ENCODE results near the gene RIMBP2.
"Not testable (repeated sequence)": the region's sequence is repeated elsewhere in the genome, so short reads cannot be mapped to it uniquely, and the experiment has no call there.

RIMBP2 gene

DNA sequence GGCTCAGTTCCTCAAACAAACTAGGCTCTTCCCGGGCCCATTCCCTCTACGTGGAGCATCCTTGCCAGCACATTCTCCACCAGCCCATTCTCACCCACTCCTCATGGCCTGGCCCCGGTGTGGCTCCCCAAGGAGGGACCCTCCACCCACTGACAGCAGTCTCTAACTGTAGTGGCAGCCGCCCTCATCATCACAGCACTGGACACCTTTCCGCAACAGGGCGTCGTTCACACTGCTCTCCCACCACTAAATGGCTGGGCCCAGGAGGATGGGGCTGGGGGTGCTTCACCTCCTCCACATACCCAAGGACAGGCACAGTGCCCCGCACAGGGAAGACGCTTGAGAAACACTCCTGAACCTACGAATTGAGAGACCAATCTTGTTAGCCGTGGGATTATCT lies 123.0 kb downstream of the RIMBP2 start:
- H3K36me3 ChIP-seq (ENCODE audit: control insufficient read depth, insufficient read depth, low read length): no peaks in the 10 kb centered on the region
- H3K27ac ChIP-seq (ENCODE audit: insufficient read depth, low read length, poor library complexity, severe bottlenecking): no peak overlapping the region
- no peak for DNase-seq
- no peaks in the 10 kb centered on the region for H3K4me1 ChIP-seq (ENCODE audit: control insufficient read depth, insufficient read depth, low read length, poor library complexity, severe bottlenecking)
- H3K27me3 ChIP-seq (replicated peaks; ENCODE audit: control insufficient read depth, insufficient read depth, low read length, poor library complexity, severe bottlenecking): no peaks in the 10 kb centered on the region
- H3K4me3 ChIP-seq (ENCODE audit: insufficient read depth, low read depth, low read length, poor library complexity, severe bottlenecking): no peak overlapping the region
- H3K9me3 ChIP-seq (ENCODE audit: control insufficient read depth, low read length): peaks cover 4% of the 10 kb centered on the region

DNA sequence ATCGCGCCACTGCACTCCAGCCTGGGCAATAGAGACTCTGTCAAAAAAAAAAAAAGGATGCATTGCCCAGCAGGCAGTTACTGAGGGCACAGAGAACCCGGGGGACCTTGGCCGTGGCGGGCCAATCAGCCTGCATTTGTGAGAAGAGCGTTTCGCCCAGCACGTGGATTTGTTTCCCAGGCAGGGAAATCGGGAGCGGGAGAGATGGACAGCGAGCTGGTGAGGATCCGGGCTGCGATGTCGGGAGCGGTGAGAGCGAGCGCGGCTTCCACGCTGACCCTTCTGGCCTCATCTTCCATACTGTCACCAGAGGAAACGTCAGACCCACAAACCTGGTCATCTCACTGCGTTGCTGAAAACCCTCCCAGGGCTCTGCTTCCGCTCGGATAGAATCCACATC lies 123.5 kb downstream of the RIMBP2 start:
- H3K4me3 ChIP-seq (ENCODE audit: insufficient read depth, low read depth, low read length, poor library complexity, severe bottlenecking): no peak overlapping the region
- DNase-seq: no peak
- H3K4me1 ChIP-seq (ENCODE audit: control insufficient read depth, insufficient read depth, low read length, poor library complexity, severe bottlenecking): no peaks in the 10 kb centered on the region
- H3K9me3 ChIP-seq (ENCODE audit: control insufficient read depth, low read length): peaks cover under 1% of the 10 kb centered on the region
- H3K27me3 ChIP-seq (replicated peaks; ENCODE audit: control insufficient read depth, insufficient read depth, low read length, poor library complexity, severe bottlenecking): no peaks in the 10 kb centered on the region
- no peak overlapping the region for H3K27ac ChIP-seq (ENCODE audit: insufficient read depth, low read length, poor library complexity, severe bottlenecking)
- no peaks in the 10 kb centered on the region for H3K36me3 ChIP-seq (ENCODE audit: control insufficient read depth, insufficient read depth, low read length)

DNA sequence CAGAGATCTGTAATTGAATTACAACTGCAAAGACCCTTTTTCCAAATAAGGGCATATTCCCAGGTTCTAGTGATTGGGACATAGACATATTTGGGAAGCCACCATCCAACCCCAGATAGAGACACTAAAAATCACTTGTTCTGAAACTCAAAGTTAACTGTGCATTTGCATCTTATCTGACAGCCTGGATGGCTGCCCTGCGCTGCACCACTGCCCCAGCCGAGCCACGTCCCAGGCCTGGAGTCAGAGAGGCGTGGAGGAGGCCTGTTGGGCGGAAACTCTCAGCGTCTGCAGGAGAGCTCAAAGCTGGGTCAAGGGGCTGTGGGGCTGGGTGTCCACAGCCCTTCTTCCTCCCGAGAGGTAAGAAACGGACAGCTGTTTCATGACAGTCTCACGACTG lies 124.4 kb downstream of the RIMBP2 start:
- DNase-seq: no peak
- no peaks in the 10 kb centered on the region for H3K4me1 ChIP-seq (ENCODE audit: control insufficient read depth, insufficient read depth, low read length, poor library complexity, severe bottlenecking)
- H3K36me3 ChIP-seq (ENCODE audit: control insufficient read depth, insufficient read depth, low read length): no peaks in the 10 kb centered on the region
- no peak overlapping the region for H3K4me3 ChIP-seq (ENCODE audit: insufficient read depth, low read depth, low read length, poor library complexity, severe bottlenecking)
- no peaks in the 10 kb centered on the region for H3K9me3 ChIP-seq (ENCODE audit: control insufficient read depth, low read length)
- no peaks in the 10 kb centered on the region for H3K27me3 ChIP-seq (replicated peaks; ENCODE audit: control insufficient read depth, insufficient read depth, low read length, poor library complexity, severe bottlenecking)
- H3K27ac ChIP-seq (ENCODE audit: insufficient read depth, low read length, poor library complexity, severe bottlenecking): no peak overlapping the region

DNA sequence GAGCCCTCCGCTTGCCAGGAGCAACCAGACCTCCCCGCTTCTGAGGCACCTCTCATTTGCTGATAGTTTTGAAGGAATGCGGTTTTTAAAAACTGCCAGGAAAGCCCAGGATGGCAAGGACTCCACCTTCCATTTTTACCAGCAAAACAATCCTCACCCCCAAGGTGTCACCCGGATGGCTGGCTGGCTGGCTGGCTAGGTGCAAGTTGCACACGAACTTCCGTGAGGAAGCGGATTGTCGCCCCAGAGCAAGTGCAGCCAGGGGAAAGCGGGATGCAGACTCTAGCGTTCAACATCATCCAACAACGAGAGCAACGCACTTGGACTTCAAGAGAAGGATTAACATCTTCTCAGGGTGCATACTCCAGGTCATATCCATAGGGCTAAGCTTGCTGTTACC lies 125.4 kb downstream of the RIMBP2 start:
- Histone ChIP-seq H3K27ac (ENCODE audit: insufficient read depth, low read length, poor library complexity, severe bottlenecking) (no peak overlapping the region), H3K4me1 (ENCODE audit: control insufficient read depth, insufficient read depth, low read length, poor library complexity, severe bottlenecking) (no peaks in the 10 kb centered on the region), H3K27me3 (replicated peaks; ENCODE audit: control insufficient read depth, insufficient read depth, low read length, poor library complexity, severe bottlenecking) (no peaks in the 10 kb centered on the region), H3K4me3 (ENCODE audit: insufficient read depth, low read depth, low read length, poor library complexity, severe bottlenecking) (no peak overlapping the region), H3K36me3 (ENCODE audit: control insufficient read depth, insufficient read depth, low read length) (no peaks in the 10 kb centered on the region), H3K9me3 (ENCODE audit: control insufficient read depth, low read length) (no peaks in the 10 kb centered on the region)
- no peak for DNase-seq

DNA sequence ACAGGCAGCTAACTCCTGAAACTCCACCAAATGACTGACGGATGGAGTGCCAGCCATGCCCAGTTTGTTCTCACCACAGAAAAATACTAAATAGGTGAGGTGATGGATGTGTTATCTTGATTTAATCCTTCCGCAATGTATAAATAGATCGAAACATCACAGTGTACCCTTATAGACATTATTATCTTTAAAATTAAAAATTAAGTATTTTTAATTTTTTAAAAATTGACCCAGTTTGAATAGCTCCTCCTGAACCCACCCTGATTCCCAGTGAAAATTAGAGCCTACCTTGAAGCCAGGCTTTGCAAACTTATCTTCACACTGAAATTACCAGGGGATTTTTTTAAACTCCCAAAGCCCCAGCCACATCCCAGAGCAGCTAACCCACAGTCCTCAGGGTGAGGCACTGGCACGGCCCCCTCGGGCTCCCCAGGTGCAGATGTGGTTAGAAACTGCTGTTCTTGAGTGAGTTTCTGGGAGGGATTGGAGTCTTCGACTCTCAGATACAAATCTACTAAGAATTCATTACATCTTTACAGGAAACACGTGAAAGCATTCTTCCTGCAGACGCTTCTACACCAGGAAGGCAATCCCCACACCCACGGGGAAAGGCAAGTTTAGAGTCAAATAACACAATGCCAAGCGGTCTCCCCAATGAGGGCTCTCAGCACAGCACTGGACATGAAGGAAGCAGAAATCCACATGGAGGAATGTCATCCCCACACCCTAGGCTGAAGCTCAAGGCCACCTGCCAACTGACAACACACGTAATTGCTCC lies 126.4 kb downstream of the RIMBP2 start:
- Histone ChIP-seq H3K4me3 (ENCODE audit: insufficient read depth, low read depth, low read length, poor library complexity, severe bottlenecking) (no peak overlapping the region), H3K4me1 (ENCODE audit: control insufficient read depth, insufficient read depth, low read length, poor library complexity, severe bottlenecking) (no peaks in the 10 kb centered on the region), H3K27ac (ENCODE audit: insufficient read depth, low read length, poor library complexity, severe bottlenecking) (no peak overlapping the region), H3K27me3 (replicated peaks; ENCODE audit: control insufficient read depth, insufficient read depth, low read length, poor library complexity, severe bottlenecking) (no peaks in the 10 kb centered on the region), H3K9me3 (ENCODE audit: control insufficient read depth, low read length) (no peaks in the 10 kb centered on the region), H3K36me3 (ENCODE audit: control insufficient read depth, insufficient read depth, low read length) (no peaks in the 10 kb centered on the region)
- no peak for DNase-seq

DNA sequence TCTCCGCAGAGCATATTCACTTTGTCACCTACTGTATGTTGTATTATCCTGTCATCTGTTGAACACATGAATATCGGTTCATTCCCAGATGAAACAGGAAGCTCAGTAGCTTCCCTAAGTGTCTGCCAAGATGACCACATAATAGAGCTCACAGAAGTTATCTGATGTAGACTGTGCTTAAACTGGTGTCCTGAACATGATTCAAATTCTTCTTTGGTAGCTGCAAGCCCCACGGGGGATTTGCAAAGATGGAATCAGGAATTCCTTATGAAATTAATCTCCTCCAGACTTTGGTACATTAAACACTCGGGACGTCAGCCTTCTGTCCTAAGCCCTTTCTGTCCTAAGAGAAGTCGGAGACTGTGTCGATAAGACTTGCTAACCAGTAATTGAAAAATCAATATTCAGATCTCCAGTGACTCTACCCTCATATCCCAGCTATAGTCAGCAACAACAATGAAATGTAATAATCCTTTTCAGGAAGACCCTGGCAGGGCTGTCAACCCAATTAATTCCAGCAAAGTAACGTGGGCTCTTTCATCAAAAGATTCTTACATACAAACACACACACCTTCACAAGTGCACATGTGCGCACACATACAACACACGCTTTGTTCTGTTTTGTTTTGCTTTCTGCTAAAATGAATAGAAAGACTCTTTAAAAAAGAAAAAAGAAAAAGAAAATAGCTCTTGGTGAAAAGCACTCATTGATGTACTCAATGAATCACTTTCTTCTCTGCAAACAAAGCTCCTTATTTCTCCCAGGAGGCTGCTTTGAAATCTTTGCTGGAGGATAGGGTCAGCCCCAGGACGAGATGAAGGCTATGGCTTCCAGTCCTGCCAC lies 127.2 kb downstream of the RIMBP2 start:
- Histone ChIP-seq H3K27me3 (replicated peaks; ENCODE audit: control insufficient read depth, insufficient read depth, low read length, poor library complexity, severe bottlenecking) (no peaks in the 10 kb centered on the region), H3K4me3 (ENCODE audit: insufficient read depth, low read depth, low read length, poor library complexity, severe bottlenecking) (no peak overlapping the region), H3K9me3 (ENCODE audit: control insufficient read depth, low read length) (no peaks in the 10 kb centered on the region), H3K27ac (ENCODE audit: insufficient read depth, low read length, poor library complexity, severe bottlenecking) (no peak overlapping the region), H3K4me1 (ENCODE audit: control insufficient read depth, insufficient read depth, low read length, poor library complexity, severe bottlenecking) (no peaks in the 10 kb centered on the region), H3K36me3 (ENCODE audit: control insufficient read depth, insufficient read depth, low read length) (no peaks in the 10 kb centered on the region)
- no peak for DNase-seq

DNA sequence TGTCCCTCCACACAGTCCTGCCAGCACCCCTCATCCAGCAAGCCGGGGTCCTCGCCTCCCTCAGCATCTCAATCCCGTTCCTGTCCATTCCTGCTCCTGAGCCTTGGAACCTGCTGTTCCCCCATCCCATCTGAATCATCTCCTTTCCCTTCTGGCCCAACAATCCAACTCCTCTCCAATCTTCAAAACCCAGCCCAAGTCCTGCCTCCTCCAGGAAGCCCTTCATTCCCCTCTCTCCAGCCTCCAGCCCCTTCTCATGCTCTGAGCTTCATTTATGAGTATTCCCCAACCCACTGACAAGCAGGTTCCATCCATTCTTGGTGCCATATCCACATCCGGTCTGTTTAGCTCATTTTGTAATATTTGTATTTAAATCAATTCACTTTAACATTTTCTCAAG lies 128.1 kb downstream of the RIMBP2 start:
- no peak for DNase-seq
- Histone ChIP-seq H3K4me3 (ENCODE audit: insufficient read depth, low read depth, low read length, poor library complexity, severe bottlenecking) (no peak overlapping the region), H3K27ac (ENCODE audit: insufficient read depth, low read length, poor library complexity, severe bottlenecking) (no peak overlapping the region), H3K4me1 (ENCODE audit: control insufficient read depth, insufficient read depth, low read length, poor library complexity, severe bottlenecking) (no peaks in the 10 kb centered on the region), H3K36me3 (ENCODE audit: control insufficient read depth, insufficient read depth, low read length) (no peaks in the 10 kb centered on the region), H3K9me3 (ENCODE audit: control insufficient read depth, low read length) (peaks cover 3% of the 10 kb centered on the region), H3K27me3 (replicated peaks; ENCODE audit: control insufficient read depth, insufficient read depth, low read length, poor library complexity, severe bottlenecking) (no peaks in the 10 kb centered on the region)

DNA sequence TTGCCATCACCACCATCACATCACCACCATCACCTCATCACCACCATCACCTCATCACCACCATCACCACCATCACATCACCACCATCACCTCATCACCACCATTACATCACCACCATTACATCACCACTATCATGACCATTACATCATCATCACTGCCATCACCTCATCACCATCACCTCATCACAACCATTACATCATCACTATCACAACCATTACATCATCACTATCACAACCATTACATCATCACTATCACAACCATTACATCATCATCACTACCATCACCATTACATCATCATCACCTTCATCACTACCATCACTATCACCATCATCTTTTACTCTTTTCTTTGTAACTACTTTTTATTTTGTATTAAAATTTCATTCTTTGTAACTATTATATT lies 131.6 kb downstream of the RIMBP2 start:
- DNase-seq; H3K4me1 ChIP-seq (ENCODE audit: control insufficient read depth, insufficient read depth, low read length, poor library complexity, severe bottlenecking); H3K36me3 ChIP-seq (ENCODE audit: control insufficient read depth, insufficient read depth, low read length); H3K27ac ChIP-seq (ENCODE audit: insufficient read depth, low read length, poor library complexity, severe bottlenecking); H3K27me3 ChIP-seq (replicated peaks; ENCODE audit: control insufficient read depth, insufficient read depth, low read length, poor library complexity, severe bottlenecking); H3K4me3 ChIP-seq (ENCODE audit: insufficient read depth, low read depth, low read length, poor library complexity, severe bottlenecking); H3K9me3 ChIP-seq (ENCODE audit: control insufficient read depth, low read length): not testable (repeated sequence)

DNA sequence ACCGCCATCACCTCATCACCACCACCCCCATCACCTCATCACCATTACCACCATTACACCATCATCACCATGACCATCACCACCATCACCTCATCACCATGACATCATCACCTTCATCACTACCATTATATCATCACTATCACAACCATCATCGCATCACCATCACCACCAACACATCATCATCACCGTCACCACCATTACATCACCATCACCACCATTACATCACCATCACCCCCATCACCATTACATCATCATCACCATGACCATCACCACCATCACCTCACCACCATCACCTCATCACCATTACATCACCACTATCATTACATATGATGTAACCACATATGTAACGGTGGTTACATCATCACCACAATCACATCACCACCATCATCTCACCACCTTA lies 132.3 kb downstream of the RIMBP2 start:
- Histone ChIP-seq H3K36me3 (ENCODE audit: control insufficient read depth, insufficient read depth, low read length) (no peaks in the 10 kb centered on the region), H3K27ac (ENCODE audit: insufficient read depth, low read length, poor library complexity, severe bottlenecking) (no peak overlapping the region), H3K9me3 (ENCODE audit: control insufficient read depth, low read length) (peaks cover 3% of the 10 kb centered on the region), H3K4me1 (ENCODE audit: control insufficient read depth, insufficient read depth, low read length, poor library complexity, severe bottlenecking) (no peaks in the 10 kb centered on the region), H3K4me3 (ENCODE audit: insufficient read depth, low read depth, low read length, poor library complexity, severe bottlenecking) (no peak overlapping the region), H3K27me3 (replicated peaks; ENCODE audit: control insufficient read depth, insufficient read depth, low read length, poor library complexity, severe bottlenecking) (no peaks in the 10 kb centered on the region)
- DNase-seq: no peak

DNA sequence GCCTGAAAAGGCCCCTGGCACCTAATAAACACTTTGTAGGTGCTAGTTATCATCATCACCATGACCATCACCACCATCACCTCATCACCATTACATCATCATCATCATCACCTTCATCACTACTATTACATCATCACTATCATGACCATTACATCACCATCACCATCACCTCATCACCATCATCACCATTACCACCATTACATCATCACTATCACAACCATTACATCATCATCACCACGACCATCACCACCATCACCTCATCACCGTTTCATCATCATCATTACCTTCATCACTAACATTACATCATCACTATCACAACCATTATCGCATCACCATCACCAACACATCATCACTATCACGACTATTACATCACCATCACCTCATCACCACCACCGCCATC lies 132.8 kb downstream of the RIMBP2 start:
- no peaks in the 10 kb centered on the region for H3K4me1 ChIP-seq (ENCODE audit: control insufficient read depth, insufficient read depth, low read length, poor library complexity, severe bottlenecking)
- H3K27me3 ChIP-seq (replicated peaks; ENCODE audit: control insufficient read depth, insufficient read depth, low read length, poor library complexity, severe bottlenecking): no peaks in the 10 kb centered on the region
- H3K36me3 ChIP-seq (ENCODE audit: control insufficient read depth, insufficient read depth, low read length): no peaks in the 10 kb centered on the region
- DNase-seq: no peak
- H3K9me3 ChIP-seq (ENCODE audit: control insufficient read depth, low read length): peaks cover 3% of the 10 kb centered on the region
- H3K27ac ChIP-seq (ENCODE audit: insufficient read depth, low read length, poor library complexity, severe bottlenecking): no peak overlapping the region
- no peak overlapping the region for H3K4me3 ChIP-seq (ENCODE audit: insufficient read depth, low read depth, low read length, poor library complexity, severe bottlenecking)
